GM12873 (cell line): Measurements from ENCODE around the gene NTSR1.

Experiments
- CTCF ChIP-seq: IDR thresholded peaks from 2 replicates; pipeline ENCODE4 v1.5.1; 2012; ENCODE audit warnings: low read depth, mild to moderate bottlenecking, moderate library complexity, low read length, control low read depth; ENCODE audit not compliant: insufficient read depth; ENCODE audit errors: missing control alignments

NTSR1 gene

GRCh38 chr20:62763404-62763803 is 54.8 kb downstream of the NTSR1 start:
- no peak for TF ChIP-seq CTCF

- no peak for TF ChIP-seq CTCF
These were observed 55.7 kb downstream of the NTSR1 start for GRCh38 chr20:62764156-62764935.

- peak; percentile 11 for TF ChIP-seq CTCF
These were observed 56.4 kb downstream of the NTSR1 start for GRCh38 chr20:62765021-62765420.

GRCh38 chr20:62765432-62766070 is 56.9 kb downstream of the NTSR1 start:
- TF ChIP-seq CTCF, result no peak

GRCh38 chr20:62766071-62766450 is 57.4 kb downstream of the NTSR1 start:
- TF ChIP-seq CTCF, result no peak

- TF ChIP-seq CTCF, result no peak
These were observed 58.1 kb downstream of the NTSR1 start for GRCh38 chr20:62766716-62767115.

- TF ChIP-seq CTCF, result no peak
These were observed 59.6 kb downstream of the NTSR1 start for GRCh38 chr20:62768234-62768546.
